ENCODE measurements around the gene PNPLA7. TPM values are rescaled to one million over a fixed set of nuclear protein-coding genes. Genes with fewer than 3 reads are reported as not detected.
A peak's percentile ranks its signal among the peaks of the same experiment; 100 is the strongest.

The PNPLA7 gene
- total RNA-seq, 3 donors from 2014 or later (not counting 1 experiment from before 2014, with no cell fraction given), result 4.3 to 6.4 (median 4.9) TPM

GRCh38 chr9:137439158-137439714, 111.0 kb downstream of the PNPLA7 start:
- no peak for DNase-seq
- Mint-ChIP-seq H3K9me3 (no peaks in the 10 kb centered on the region), H3K27ac (no peak overlapping the region), H3K36me3 (no peaks in the 10 kb centered on the region), H3K4me3 (peak overlapping the region; percentile 67), H3K4me1 (peaks cover 6% of the 10 kb centered on the region in 2 donors), H3K27me3 (ENCODE audit: low read depth in 2 of 2) (peaks cover 7% of the 10 kb centered on the region in 2 donors)
- Histone ChIP-seq H3K4me3 (ENCODE audit: low read length) (no peak overlapping the region), H3K36me3 (ENCODE audit: control insufficient read depth, insufficient read depth, low read length) (no peaks in the 10 kb centered on the region), H3K27me3 (ENCODE audit: control insufficient read depth, insufficient read depth, low read length) (peaks cover 6% of the 10 kb centered on the region), H3K27ac (ENCODE audit: low read length) (no peak overlapping the region), H3K9me3 (ENCODE audit: control insufficient read depth, insufficient read depth, low read length) (no peaks in the 10 kb centered on the region), H3K4me1 (ENCODE audit: control insufficient read depth, insufficient read depth, low read length) (peaks cover 15% of the 10 kb centered on the region)
- TF ChIP-seq CTCF (IDR thresholded peaks at IDR 0.05), result no peak
- intact Hi-C loops (cut with micrococcal nuclease), result no loop called here
- no peak for ATAC-seq
- 87% methylated on average over 18 of the region's 18 CpGs for WGBS (ENCODE audit: insufficient coverage)

GRCh38 chr9:137438591-137439157, 111.5 kb downstream of the PNPLA7 start:
- peaks cover 6% of the 10 kb centered on the region for H3K27me3 ChIP-seq (ENCODE audit: control insufficient read depth, insufficient read depth, low read length)
- peaks cover 21% of the 10 kb centered on the region for H3K4me1 ChIP-seq (ENCODE audit: control insufficient read depth, insufficient read depth, low read length)
- 87% methylated on average over 22 of the region's 22 CpGs for WGBS (ENCODE audit: insufficient coverage)
- no peak overlapping the region for H3K27ac ChIP-seq (ENCODE audit: low read length)
- no peak for ATAC-seq
- peaks cover 6 to 7% of the 10 kb centered on the region in 2 donors for H3K27me3 Mint-ChIP-seq (ENCODE audit: low read depth in 2 of 2)
- H3K4me3 Mint-ChIP-seq, result no peak overlapping the region
- H3K4me3 ChIP-seq (ENCODE audit: low read length), result no peak overlapping the region
- H3K9me3 Mint-ChIP-seq, result no peaks in the 10 kb centered on the region
- H3K36me3 Mint-ChIP-seq, result no peaks in the 10 kb centered on the region
- no peak for TF ChIP-seq CTCF (IDR thresholded peaks at IDR 0.05)
- no peaks in the 10 kb centered on the region for H3K9me3 ChIP-seq (ENCODE audit: control insufficient read depth, insufficient read depth, low read length)
- DNase-seq, result no peak
- H3K27ac Mint-ChIP-seq, result no peak overlapping the region
- H3K36me3 ChIP-seq (ENCODE audit: control insufficient read depth, insufficient read depth, low read length), result no peaks in the 10 kb centered on the region
- intact Hi-C loops (cut with micrococcal nuclease), result no loop called here
- peaks cover 6% of the 10 kb centered on the region in 2 donors for H3K4me1 Mint-ChIP-seq

GRCh38 chr9:137437691-137438590, 112.3 kb downstream of the PNPLA7 start:
- Mint-ChIP-seq H3K27me3 (ENCODE audit: low read depth in 2 of 2) (peaks cover 3 to 7% of the 10 kb centered on the region in 2 donors), H3K27ac (no peak overlapping the region), H3K36me3 (no peaks in the 10 kb centered on the region), H3K4me1 (peaks cover 6% of the 10 kb centered on the region in 2 donors), H3K4me3 (no peak overlapping the region), H3K9me3 (no peaks in the 10 kb centered on the region)
- Histone ChIP-seq H3K4me1 (ENCODE audit: control insufficient read depth, insufficient read depth, low read length) (peaks cover 28% of the 10 kb centered on the region), H3K27ac (ENCODE audit: low read length) (no peak overlapping the region), H3K27me3 (ENCODE audit: control insufficient read depth, insufficient read depth, low read length) (peaks cover 6% of the 10 kb centered on the region), H3K4me3 (ENCODE audit: low read length) (no peak overlapping the region), H3K36me3 (ENCODE audit: control insufficient read depth, insufficient read depth, low read length) (no peaks in the 10 kb centered on the region), H3K9me3 (ENCODE audit: control insufficient read depth, insufficient read depth, low read length) (no peaks in the 10 kb centered on the region)
- DNase-seq (no peak), ATAC-seq (no peak)
- WGBS (ENCODE audit: insufficient coverage), result 92% methylated on average over 40 of the region's 40 CpGs
- intact Hi-C loops (cut with micrococcal nuclease), result no loop called here
- no peak for TF ChIP-seq CTCF (IDR thresholded peaks at IDR 0.05)
